Neural crest cell (in vitro differentiated cells): ENCODE results near the gene WDR35. TPM values are rescaled to one million over a fixed set of nuclear protein-coding genes. Genes with fewer than 3 reads are reported as not detected.
"Not testable (repeated sequence)": the region's sequence is repeated elsewhere in the genome, so short reads cannot be mapped to it uniquely, and the experiment has no call there.

Experiments
- DNase-seq: peaks from one replicate; pipeline ENCODE4 v3.0.0; 2021; ENCODE audit warnings: low read depth, mixed read lengths, low spot score
- H3K27ac Mint-ChIP-seq: one replicate; pipeline ENCODE4 v1.8.0; 2021; ENCODE audit warnings: mild to moderate bottlenecking, mixed read lengths; ENCODE audit not compliant: unreplicated experiment
- H3K27me3 Mint-ChIP-seq: 2 replicates; pipeline ENCODE4 v1.8.0; 2021; ENCODE audit warnings: low read depth, mild to moderate bottlenecking, mixed read lengths
- H3K36me3 Mint-ChIP-seq: 2 replicates; pipeline ENCODE4 v1.8.0; 2021; ENCODE audit warnings: low read depth, mild to moderate bottlenecking, mixed read lengths
- H3K4me1 Mint-ChIP-seq: 2 replicates; pipeline ENCODE4 v1.8.0; 2021; ENCODE audit warnings: mixed read lengths
- H3K4me3 Mint-ChIP-seq: one replicate; pipeline ENCODE4 v1.8.0; 2021; ENCODE audit warnings: mild to moderate bottlenecking, mixed read lengths
- H3K9me3 Mint-ChIP-seq: 2 replicates; pipeline ENCODE4 v1.8.0; 2021; ENCODE audit warnings: mixed read lengths
- CTCF ChIP-seq: fragments of 200-600 bp; sonication (generic); conservative IDR thresholded peaks from 2 replicates; pipeline ENCODE4 v1.5.0; 2021; ENCODE audit warnings: antibody characterized with exemption, mild to moderate bottlenecking
- total RNA-seq: library from RNA; stranded (reverse); gene quantifications from 2 replicates; pipeline ENCODE4 v1.2.1, GENCODE V29; 2021

The WDR35 gene
- total RNA-seq, 1 donor from 2014 or later = 19.4 TPM

- no peak overlapping the region for H3K4me3 Mint-ChIP-seq
- no peak overlapping the region for H3K27ac Mint-ChIP-seq
- H3K9me3 Mint-ChIP-seq = peaks cover 4% of the 10 kb centered on the region
- peaks cover 2% of the 10 kb centered on the region for H3K36me3 Mint-ChIP-seq
- no peaks in the 10 kb centered on the region for H3K27me3 Mint-ChIP-seq
- TF ChIP-seq CTCF = no peak
- DNase-seq = no peak
- no peaks in the 10 kb centered on the region for H3K4me1 Mint-ChIP-seq
Observed at GRCh38 chr2:19881908-19882265, 108.0 kb downstream of the WDR35 start.

DNA sequence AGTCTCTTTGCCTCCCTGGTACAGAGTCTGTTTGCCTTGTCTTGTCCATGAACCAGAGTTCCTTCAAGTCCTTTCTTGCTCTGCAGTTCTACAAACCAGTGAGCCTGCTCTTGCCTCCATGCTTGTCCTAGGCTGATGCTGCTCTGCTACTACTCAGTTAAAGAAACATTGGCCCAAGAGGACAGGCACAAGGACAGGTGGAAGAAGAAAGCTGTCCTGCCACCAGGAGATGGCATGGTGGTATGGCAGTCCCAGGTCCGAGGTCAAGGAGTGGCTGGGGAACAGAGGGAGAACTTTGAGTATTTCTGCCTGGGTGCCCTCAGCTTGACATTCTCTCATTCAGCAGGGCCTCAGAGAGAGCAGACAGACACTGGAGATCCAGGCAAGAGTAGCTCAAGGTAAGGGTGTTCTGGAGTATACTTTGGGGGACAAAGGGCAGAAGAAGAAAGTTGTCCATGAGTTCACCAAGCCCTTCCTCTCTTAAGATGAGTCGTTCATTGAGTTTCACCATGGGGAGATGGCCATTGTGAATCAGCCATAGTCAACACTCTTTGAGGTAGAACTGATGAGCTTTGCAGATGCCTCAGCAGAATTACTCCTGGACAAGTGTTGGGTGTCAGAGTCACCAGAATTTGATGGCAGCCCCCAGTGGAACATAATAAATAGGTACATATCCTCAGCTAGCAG lies 108.5 kb downstream of the WDR35 start:
- Mint-ChIP-seq H3K4me3 (no peak overlapping the region), H3K9me3 (peaks cover 4% of the 10 kb centered on the region), H3K4me1 (no peaks in the 10 kb centered on the region), H3K27ac (no peak overlapping the region), H3K36me3 (peaks cover 2% of the 10 kb centered on the region), H3K27me3 (no peaks in the 10 kb centered on the region)
- no peak for DNase-seq
- TF ChIP-seq CTCF = no peak

- not testable (repeated sequence) for H3K27ac Mint-ChIP-seq, DNase-seq, H3K36me3 Mint-ChIP-seq, H3K4me3 Mint-ChIP-seq, H3K9me3 Mint-ChIP-seq, H3K4me1 Mint-ChIP-seq, H3K27me3 Mint-ChIP-seq
Observed at GRCh38 chr2:19880191-19880590, 109.7 kb downstream of the WDR35 start.

DNA sequence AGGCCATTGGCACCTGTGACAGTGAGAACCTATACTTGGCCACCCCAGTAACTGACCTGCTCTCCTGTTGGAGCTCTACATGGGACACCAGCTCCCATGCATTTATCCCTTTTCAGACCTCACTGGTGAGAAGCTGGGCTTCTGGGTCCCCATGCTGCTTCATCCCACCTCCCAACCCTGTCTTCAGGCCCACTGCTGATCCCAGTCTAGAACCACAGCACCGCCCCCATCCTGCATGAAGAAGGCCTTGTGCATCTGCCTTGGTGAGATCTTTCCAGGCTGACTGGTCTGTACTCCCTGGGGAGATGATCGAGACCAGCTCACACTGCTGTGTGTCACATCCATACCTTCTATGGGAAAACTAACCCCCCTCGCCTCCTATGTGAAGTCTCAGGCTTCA lies 110.8 kb downstream of the WDR35 start:
- no peaks in the 10 kb centered on the region for H3K4me1 Mint-ChIP-seq
- no peak for TF ChIP-seq CTCF
- H3K27me3 Mint-ChIP-seq = no peaks in the 10 kb centered on the region
- peaks cover 2% of the 10 kb centered on the region for H3K36me3 Mint-ChIP-seq
- H3K27ac Mint-ChIP-seq = no peak overlapping the region
- no peak for DNase-seq
- H3K4me3 Mint-ChIP-seq = no peak overlapping the region
- peaks cover 4% of the 10 kb centered on the region for H3K9me3 Mint-ChIP-seq

DNA sequence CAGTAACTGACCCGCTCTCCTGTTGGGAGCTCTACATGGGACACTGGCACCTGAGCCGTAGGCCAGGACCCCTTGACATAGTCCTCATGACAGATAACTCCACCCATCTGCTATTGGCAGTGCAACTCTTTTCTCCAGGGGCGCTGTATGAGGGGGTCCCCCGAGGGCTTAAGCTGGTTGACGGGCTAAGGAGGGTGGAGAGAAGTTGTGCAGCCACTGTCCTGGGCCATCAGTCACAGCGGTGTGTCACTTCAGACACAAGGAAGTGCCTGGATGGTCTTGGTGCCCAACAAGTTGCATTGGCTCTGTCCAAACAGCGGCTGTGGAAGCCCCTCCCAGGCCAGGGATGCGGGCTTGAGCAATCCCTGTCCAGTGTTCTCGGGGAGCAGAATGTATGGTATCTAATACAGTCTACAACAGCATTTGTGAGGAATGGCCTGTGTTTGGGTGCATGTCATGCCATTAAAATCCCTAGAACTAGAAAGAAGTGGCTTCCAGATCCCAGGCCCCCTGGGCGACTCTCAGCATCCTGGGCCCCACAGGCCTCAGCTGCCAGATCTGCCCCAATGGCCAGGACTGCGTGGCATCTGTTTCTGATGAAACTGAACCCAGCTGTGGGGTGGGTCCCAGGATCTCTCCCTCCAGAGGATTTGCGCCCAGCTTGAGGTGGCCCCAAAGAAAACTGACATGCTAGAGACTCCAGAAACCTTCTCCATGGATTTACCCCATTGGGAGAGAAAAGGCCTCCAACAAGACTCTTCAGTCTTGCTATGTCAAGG lies 111.4 kb downstream of the WDR35 start:
- Mint-ChIP-seq H3K4me1 (no peaks in the 10 kb centered on the region), H3K4me3 (no peak overlapping the region), H3K36me3 (peaks cover 2% of the 10 kb centered on the region), H3K27ac (no peak overlapping the region), H3K27me3 (no peaks in the 10 kb centered on the region), H3K9me3 (peaks cover 4% of the 10 kb centered on the region)
- no peak for DNase-seq
- no peak for TF ChIP-seq CTCF

DNA sequence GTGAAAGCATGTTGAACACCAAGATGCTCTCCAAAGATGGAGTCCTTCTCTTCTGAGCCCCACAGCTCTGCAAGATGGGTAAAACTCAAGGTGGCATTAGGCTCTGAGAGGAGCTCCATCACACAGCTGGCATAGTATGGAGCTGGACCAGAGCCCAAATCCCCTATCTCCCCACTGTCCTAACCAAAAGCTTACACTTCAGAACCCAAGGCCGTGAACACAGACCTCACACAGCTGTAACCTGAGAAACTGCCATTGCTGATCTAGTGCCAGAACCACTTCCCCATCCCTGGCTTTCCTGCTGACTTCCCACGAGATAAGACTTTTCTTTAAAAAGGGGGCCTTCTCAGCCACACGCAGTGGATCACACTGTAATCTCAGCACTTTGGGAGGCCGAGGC lies 113.2 kb downstream of the WDR35 start:
- no peaks in the 10 kb centered on the region for H3K27me3 Mint-ChIP-seq
- no peak overlapping the region for H3K4me3 Mint-ChIP-seq
- DNase-seq = no peak
- H3K9me3 Mint-ChIP-seq = peaks cover 4% of the 10 kb centered on the region
- no peak for TF ChIP-seq CTCF
- no peak overlapping the region for H3K27ac Mint-ChIP-seq
- H3K36me3 Mint-ChIP-seq = peaks cover 2% of the 10 kb centered on the region
- no peaks in the 10 kb centered on the region for H3K4me1 Mint-ChIP-seq
